Small intestine (tissue), 7 donors: Measurements from ENCODE around the gene PLCH1. TPM values are rescaled to one million over a fixed set of nuclear protein-coding genes. Genes with fewer than 3 reads are reported as not detected.

Source experiments
- DNase-seq, 2 donors: peaks; one replicate each; pipeline versions ENCODE4 v3.0.0 to v3.0.0-alpha.2; 2013
- FAIRE-seq: peaks from 2 replicates; lab custom pipeline; 2012; peaks lifted over from hg19 to GRCh38; lab: Jason Lieb, UNC
- H3K27ac ChIP-seq, 3 donors: one replicate each; pipeline ENCODE4 v1.5.1; 2013; ENCODE audit warnings: low read length in 2 of 3, mild to moderate bottlenecking in 2 of 3, control low read depth in 1 of 3, inconsistent platforms in 1 of 3, low read depth in 1 of 3, moderate library complexity in 1 of 3
- H3K27me3 ChIP-seq, 3 donors: one replicate each; pipeline ENCODE4 v1.6.1; 2013; ENCODE audit warnings: low read length in 3 of 3, inconsistent platforms in 1 of 3; ENCODE audit not compliant: control insufficient read depth in 3 of 3, insufficient read depth in 3 of 3
- H3K36me3 ChIP-seq, 3 donors: one replicate each; pipeline ENCODE4 v1.6.1; 2013; ENCODE audit warnings: low read length in 3 of 3, inconsistent platforms in 1 of 3, low read depth in 1 of 3, mild to moderate bottlenecking in 1 of 3, moderate library complexity in 1 of 3; ENCODE audit not compliant: control insufficient read depth in 3 of 3, insufficient read depth in 2 of 3
- H3K4me1 ChIP-seq, 3 donors: one replicate each; pipeline ENCODE4 v1.6.1; 2013; ENCODE audit warnings: low read length in 2 of 3, inconsistent platforms in 1 of 3, low read depth in 1 of 3, mild to moderate bottlenecking in 1 of 3, moderate library complexity in 1 of 3; ENCODE audit not compliant: control insufficient read depth in 3 of 3, insufficient read depth in 2 of 3
- H3K4me3 ChIP-seq, 3 donors: one replicate each; pipeline ENCODE4 v1.5.1; 2013; ENCODE audit warnings: low read length in 3 of 3, control low read depth in 1 of 3, inconsistent platforms in 1 of 3, low read depth in 1 of 3, mild to moderate bottlenecking in 1 of 3, moderate library complexity in 1 of 3
- H3K9me3 ChIP-seq, 2 donors: one replicate each; pipeline ENCODE4 v1.6.1; 2013; ENCODE audit warnings: low read depth in 1 of 2, low read length in 1 of 2; ENCODE audit not compliant: control insufficient read depth in 2 of 2, insufficient read depth in 1 of 2
- WGBS, 3 donors: extraction: QIAGEN DNeasy Blood & Tissue Kit; methylation state at CpG; one replicate each; pipeline ENCODE4 v1.1.7; 2013; 5-methylcytosine and 5-hydroxymethylcytosine counted together
- polyA plus RNA-seq, 4 donors: library from polyadenylated mRNA; stranded (reverse) in 3 of 4; unstranded in 1 of 4; fragments of 200-250 nt in 3 of 4; fragments of 120-200 nt in 1 of 4; gene quantifications; one replicate each; pipeline versions ENCODE4 v1.2.1 to v1.2.3, GENCODE V29; 2013
- donor health status: healthy with polysubstance abuse.
- donor health status: control.
- donor health status: control.
- donor health status: Bipolar disorder and iron deficiency.
- donor health status: healthy.

Gene PLCH1
- polyA plus RNA-seq, 4 donors: 1.4 to 9.7 (median 2.8) TPM

DNA sequence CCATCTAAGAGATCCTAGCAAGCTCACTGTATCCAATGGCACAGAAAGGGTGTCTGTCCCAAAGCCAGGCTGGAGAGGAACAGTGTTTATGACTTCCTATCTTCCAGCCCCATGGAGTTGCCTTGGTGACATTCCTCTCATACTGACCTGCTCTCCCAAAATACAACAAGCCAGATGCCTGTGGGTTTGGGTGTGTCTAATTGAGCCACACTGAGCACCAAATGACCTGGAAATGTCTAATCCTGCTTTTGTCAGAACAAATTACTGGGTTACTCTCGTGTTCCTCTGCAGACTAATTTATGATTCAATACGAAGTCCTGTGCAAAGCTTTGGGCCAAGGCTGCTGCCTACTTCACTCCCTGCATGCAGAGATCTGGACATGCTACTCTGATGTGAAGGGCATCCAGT is 353.3 kb downstream of the PLCH1 start:
- DNase-seq: no peak
- Histone ChIP-seq H3K36me3 (no peaks in the 10 kb centered on the region), H3K9me3 (peaks cover 0 to 4% of the 10 kb centered on the region in 2 donors), H3K27ac (no peak overlapping the region), H3K4me3 (no peak overlapping the region), H3K27me3 (no peaks in the 10 kb centered on the region), H3K4me1 (no peaks in the 10 kb centered on the region)
- 37 to 54% (median 43%) methylated on average over 2 of the region's 2 CpGs for WGBS, 3 donors
- no peak for FAIRE-seq

DNA sequence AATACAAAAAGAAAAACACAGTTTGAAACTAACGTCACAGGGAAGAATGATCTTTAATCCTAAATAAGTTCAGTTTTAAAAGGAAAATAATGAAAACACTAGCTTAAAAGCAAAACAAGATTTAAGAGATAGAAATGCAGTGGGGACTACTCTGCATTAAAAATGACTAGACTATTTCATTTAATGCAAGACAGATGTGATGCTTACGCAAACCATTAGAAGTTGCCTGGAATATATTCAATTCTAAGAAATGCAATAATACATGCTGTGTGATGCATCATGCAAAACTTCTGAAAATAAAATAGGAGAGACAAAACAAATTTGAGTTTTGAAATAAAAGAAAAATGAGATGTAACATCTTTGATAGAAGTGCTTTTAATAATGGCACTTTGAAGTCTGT is 353.8 kb downstream of the PLCH1 start:
- no peak overlapping the region for H3K4me3 ChIP-seq
- DNase-seq (no peak), FAIRE-seq (no peak)
- 67 to 92% (median 92%) methylated on average over 2 of the region's 2 CpGs for WGBS, 3 donors
- no peaks in the 10 kb centered on the region for H3K27me3 ChIP-seq
- H3K27ac ChIP-seq: no peak overlapping the region
- H3K4me1 ChIP-seq: no peaks in the 10 kb centered on the region
- H3K36me3 ChIP-seq: no peaks in the 10 kb centered on the region
- peaks cover 0 to 4% of the 10 kb centered on the region in 2 donors for H3K9me3 ChIP-seq

DNA sequence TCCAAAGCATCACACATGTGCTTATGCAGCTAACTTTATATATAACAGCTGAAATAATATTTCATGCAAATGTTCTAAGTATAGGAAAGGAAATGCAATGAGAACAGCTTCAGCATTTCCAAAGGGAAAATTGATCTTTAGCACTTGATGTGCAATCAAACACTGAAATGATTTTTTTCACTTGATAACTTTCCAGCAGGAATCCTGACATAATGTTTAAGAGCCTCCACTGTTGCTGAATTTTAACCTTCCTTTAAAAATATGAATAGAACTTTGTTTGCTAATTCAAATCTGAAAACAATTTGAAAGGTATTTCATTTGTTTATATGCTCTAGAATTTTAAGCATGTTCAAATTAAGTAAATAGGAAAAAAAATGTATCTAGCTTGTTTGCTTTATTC is 354.5 kb downstream of the PLCH1 start:
- DNase-seq: no peak
- no peak for FAIRE-seq
- Histone ChIP-seq H3K9me3 (peaks cover 0 to 4% of the 10 kb centered on the region in 2 donors), H3K27ac (no peak overlapping the region), H3K4me3 (no peak overlapping the region), H3K36me3 (no peaks in the 10 kb centered on the region), H3K4me1 (no peaks in the 10 kb centered on the region), H3K27me3 (no peaks in the 10 kb centered on the region)

DNA sequence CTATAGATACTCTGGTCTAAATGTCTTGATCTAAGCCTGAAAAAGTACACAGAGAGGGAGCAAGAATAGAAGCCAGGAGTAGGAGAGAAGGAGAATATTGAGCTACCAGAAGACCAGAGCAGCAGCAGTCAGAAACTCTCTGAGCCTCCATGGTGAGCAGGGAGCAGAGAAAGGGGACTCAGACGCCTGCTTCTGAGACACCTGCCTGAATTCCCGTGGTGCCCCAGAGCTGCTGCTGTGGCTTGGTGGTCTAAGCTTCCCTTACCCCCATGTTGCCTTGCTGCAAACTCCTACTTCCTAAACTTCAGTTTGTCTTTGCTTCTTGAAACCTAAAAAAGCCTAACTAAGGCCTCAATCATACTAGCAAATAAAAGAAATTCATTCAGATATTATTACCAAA is 356.5 kb downstream of the PLCH1 start:
- FAIRE-seq: no peak
- H3K27me3 ChIP-seq: no peaks in the 10 kb centered on the region
- H3K36me3 ChIP-seq: no peaks in the 10 kb centered on the region
- no peak for DNase-seq
- no peaks in the 10 kb centered on the region for H3K4me1 ChIP-seq
- H3K27ac ChIP-seq: no peak overlapping the region
- no peak overlapping the region for H3K4me3 ChIP-seq
- WGBS, 3 donors: 72 to 87% (median 84%) methylated on average over 2 of the region's 2 CpGs
- no peaks in the 10 kb centered on the region for H3K9me3 ChIP-seq

DNA sequence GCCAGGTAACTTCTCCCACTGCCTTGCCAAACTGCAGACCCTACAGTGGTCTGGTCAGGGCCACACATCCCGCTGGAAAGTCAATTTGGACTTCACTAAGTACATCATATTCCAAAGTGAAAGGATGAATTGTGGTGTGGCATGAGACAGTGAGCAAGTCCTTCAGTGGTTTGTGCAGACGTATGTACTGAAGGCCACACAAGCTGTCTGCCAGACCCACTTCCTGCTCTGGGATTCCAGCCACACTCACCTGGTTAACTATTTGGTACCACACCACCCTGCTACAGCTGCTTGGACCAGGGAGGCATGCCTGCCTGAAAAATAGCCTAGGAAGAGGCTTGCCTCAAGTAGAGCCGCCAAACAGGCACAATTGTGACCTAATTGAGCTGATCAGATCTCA is 357.3 kb downstream of the PLCH1 start:
- Histone ChIP-seq H3K4me3 (no peak overlapping the region), H3K27me3 (no peaks in the 10 kb centered on the region), H3K36me3 (no peaks in the 10 kb centered on the region), H3K27ac (no peak overlapping the region), H3K4me1 (no peaks in the 10 kb centered on the region), H3K9me3 (no peaks in the 10 kb centered on the region)
- FAIRE-seq (no peak), DNase-seq (no peak)
- WGBS, 3 donors: 31 to 62% (median 46%) methylated on average over 3 of the region's 3 CpGs

DNA sequence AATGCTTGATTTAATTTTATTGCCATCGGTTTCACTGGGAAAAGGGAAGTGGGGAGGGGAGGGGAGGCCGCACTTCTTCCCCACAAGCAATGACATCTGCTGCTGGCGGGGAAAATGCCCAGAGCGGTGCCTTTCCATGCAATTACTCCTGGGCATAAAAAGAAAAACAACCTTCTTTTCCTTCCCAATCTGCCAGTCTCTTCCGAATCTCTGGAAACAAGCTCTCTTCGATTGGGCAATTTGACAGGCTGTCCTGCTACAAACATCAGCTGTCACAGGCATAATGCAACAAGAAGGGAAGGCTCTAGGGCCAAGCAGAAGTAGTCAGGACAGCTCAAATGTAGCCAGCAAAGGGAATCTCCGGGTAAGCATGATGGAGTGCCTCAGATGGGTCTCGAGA is 358.0 kb downstream of the PLCH1 start:
- no peaks in the 10 kb centered on the region for H3K9me3 ChIP-seq
- FAIRE-seq (no peak), DNase-seq (no peak)
- H3K4me3 ChIP-seq: no peak overlapping the region
- H3K27me3 ChIP-seq: no peaks in the 10 kb centered on the region
- H3K27ac ChIP-seq: no peak overlapping the region
- no peaks in the 10 kb centered on the region for H3K36me3 ChIP-seq
- H3K4me1 ChIP-seq: no peaks in the 10 kb centered on the region
- 66 to 79% (median 73%) methylated on average over 8 of the region's 8 CpGs for WGBS, 3 donors

DNA sequence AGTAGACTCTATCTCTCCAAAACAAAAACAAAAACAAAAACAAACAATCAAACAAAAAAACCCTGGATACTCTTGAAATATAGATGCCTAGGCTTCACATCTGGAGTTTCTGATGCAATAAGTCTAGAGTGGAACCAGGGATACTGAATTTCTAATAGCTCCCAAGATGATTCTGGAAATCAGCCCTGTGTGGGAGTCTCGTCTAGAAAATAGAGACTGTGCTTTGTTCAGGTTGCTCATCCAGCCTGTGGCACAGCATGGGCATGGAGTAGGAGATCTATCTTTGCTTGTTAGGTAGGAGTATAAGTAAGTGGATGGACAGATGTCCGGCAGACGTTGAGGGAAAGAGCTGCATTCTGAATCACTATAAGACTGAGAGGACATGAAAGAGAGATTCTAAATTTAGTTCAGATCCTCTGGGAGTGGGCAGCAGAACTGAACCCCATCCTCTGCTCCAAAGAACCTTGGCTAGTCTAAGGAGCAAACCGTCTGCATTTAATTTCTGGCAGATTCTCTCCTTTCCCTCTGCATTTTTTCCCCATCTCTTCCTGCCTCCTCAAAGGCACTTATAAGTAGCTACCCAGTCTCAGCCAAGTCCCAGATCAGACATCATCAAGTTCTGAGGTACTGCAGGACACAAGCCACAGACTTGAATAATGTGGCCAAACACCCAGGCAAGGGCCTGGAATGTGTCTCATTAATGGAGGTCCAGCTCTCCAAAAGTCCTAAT is 358.8 kb downstream of the PLCH1 start:
- Histone ChIP-seq H3K4me3 (no peak overlapping the region), H3K36me3 (no peaks in the 10 kb centered on the region), H3K4me1 (no peaks in the 10 kb centered on the region), H3K27ac (no peak overlapping the region), H3K27me3 (no peaks in the 10 kb centered on the region), H3K9me3 (no peaks in the 10 kb centered on the region)
- no peak for FAIRE-seq
- 71 to 90% (median 85%) methylated on average over 4 of the region's 4 CpGs for WGBS, 3 donors
- DNase-seq: no peak

DNA sequence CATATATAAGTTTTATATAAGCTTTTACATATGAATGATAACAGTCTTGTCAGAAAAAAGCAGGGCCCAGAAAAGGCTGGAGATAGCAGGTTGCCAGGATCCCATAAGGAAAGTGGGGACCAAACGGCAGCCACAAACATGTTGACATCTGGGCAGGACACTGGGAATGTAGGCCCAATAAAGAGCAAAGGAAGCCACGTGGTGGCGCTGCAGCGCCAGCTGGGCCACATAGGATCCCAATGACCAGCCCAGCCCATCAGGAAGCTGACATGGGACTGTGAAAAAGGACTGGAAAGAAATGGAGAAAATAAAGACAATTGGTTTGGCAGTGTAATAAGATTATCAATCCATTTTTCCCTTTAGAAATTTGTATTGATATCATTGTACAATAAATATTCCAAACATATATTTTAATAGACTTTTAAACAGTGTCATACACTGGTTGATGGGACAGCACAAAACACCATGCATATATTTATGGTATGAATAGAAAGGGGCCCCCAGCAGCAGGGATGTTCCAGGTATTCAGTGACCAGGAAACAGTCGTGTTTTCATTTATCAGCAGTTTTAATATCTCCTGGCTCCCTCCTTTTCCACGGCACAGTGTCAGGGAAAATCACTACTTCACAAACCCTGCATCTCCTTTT is 362.4 kb downstream of the PLCH1 start:
- H3K36me3 ChIP-seq: no peaks in the 10 kb centered on the region
- no peaks in the 10 kb centered on the region for H3K4me1 ChIP-seq
- no peak overlapping the region for H3K27ac ChIP-seq
- no peaks in the 10 kb centered on the region for H3K9me3 ChIP-seq
- FAIRE-seq (no peak), DNase-seq (peak; percentile 79 to 90)
- WGBS, 3 donors: 28 to 39% (median 33%) methylated on average over 6 of the region's 6 CpGs
- no peaks in the 10 kb centered on the region for H3K27me3 ChIP-seq
- no peak overlapping the region for H3K4me3 ChIP-seq
